BLaER1 (cell line): ENCODE measurements around the gene FUBP1.

Source experiments
- H3K27ac ChIP-seq: shearing (Covaris generic); formaldehyde crosslinking; 2 replicates; pipeline ENCODE4 v1.8.1; 2022
- H3K27me3 ChIP-seq: shearing (Covaris generic); formaldehyde crosslinking; 2 replicates; pipeline ENCODE4 v1.8.1; 2022
- H3K36me3 ChIP-seq: shearing (Covaris generic); formaldehyde crosslinking; 2 replicates; pipeline ENCODE4 v1.8.1; 2022
- H3K4me1 ChIP-seq: shearing (Covaris generic); formaldehyde crosslinking; 2 replicates; pipeline ENCODE4 v1.8.1; 2022
- H3K4me2 ChIP-seq: shearing (Covaris generic); formaldehyde crosslinking; 2 replicates; pipeline ENCODE4 v1.8.1; 2022
- H3K4me3 ChIP-seq: shearing (Covaris generic); formaldehyde crosslinking; 2 replicates; pipeline ENCODE4 v1.8.1; 2022
- H3K9ac ChIP-seq: shearing (Covaris generic); formaldehyde crosslinking; 2 replicates; pipeline ENCODE4 v1.8.1; 2022
- H3K9me3 ChIP-seq: shearing (Covaris generic); formaldehyde crosslinking; 2 replicates; pipeline ENCODE4 v1.8.1; 2022
- H4K20me1 ChIP-seq: shearing (Covaris generic); formaldehyde crosslinking; 2 replicates; pipeline ENCODE4 v1.8.1; 2022
- Cebpa-rat ChIP-seq: shearing (Covaris generic); IDR thresholded peaks from 2 replicates; pipeline ENCODE4 v1.8.1; 2022

FUBP1 gene

DNA sequence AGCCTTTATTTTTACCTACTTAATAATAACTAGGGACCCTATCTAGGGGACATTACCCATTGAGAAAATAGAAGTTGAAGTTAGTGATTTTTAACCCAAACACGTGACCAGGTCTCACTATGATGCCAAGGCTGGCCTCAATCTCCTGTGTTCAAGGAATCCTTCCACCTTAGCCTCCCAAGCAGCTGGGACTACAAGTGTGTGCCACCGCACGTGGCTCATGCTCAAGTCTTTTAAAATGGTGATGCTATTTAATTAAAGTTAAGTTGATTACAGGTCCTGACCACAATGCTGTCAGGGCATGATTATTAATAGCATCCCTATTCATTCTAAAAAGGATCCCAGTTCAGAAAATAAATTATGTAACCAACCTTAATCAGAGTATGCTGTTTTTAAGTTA, 25.0 kb downstream of the FUBP1 start:
- no peaks in the 10 kb centered on the region for H3K27me3 ChIP-seq
- H3K36me3 ChIP-seq = peaks cover 92% of the 10 kb centered on the region
- no peak overlapping the region for H3K4me3 ChIP-seq
- H3K9me3 ChIP-seq = no peaks in the 10 kb centered on the region
- H3K4me1 ChIP-seq = peaks cover 43% of the 10 kb centered on the region
- peaks cover 100% of the 10 kb centered on the region for H4K20me1 ChIP-seq
- H3K9ac ChIP-seq = no peak overlapping the region
- no peak overlapping the region for H3K4me2 ChIP-seq
- TF ChIP-seq Cebpa-rat = no peak
- no peak overlapping the region for H3K27ac ChIP-seq

DNA sequence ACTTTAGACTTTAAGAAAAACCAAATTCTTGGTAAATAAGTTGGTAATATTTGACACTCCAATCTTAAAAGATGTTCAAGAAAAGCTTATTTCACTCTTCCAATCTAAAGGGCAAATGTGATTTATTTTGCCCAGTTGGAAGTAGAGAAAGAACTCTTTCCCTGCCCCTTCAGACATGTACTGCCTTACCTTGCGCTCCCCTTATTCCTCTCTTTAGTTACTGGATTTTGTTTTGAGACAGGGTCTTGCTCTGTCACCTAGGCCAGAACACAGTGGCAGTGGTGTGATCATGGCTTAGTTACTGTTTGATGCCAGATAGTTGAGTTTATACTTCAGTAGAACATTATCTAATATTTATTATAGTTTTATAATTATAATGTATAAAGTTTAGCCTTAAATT, 27.5 kb downstream of the FUBP1 start:
- Histone ChIP-seq H4K20me1 (peaks cover 100% of the 10 kb centered on the region), H3K27ac (no peak overlapping the region; the same call in 1 of the 2 replicates), H3K9me3 (no peaks in the 10 kb centered on the region), H3K4me2 (peak overlapping the region; percentile 66), H3K27me3 (no peaks in the 10 kb centered on the region), H3K9ac (no peak overlapping the region), H3K36me3 (peaks cover 92% of the 10 kb centered on the region), H3K4me1 (peaks cover 48% of the 10 kb centered on the region), H3K4me3 (no peak overlapping the region)
- no peak for TF ChIP-seq Cebpa-rat

DNA sequence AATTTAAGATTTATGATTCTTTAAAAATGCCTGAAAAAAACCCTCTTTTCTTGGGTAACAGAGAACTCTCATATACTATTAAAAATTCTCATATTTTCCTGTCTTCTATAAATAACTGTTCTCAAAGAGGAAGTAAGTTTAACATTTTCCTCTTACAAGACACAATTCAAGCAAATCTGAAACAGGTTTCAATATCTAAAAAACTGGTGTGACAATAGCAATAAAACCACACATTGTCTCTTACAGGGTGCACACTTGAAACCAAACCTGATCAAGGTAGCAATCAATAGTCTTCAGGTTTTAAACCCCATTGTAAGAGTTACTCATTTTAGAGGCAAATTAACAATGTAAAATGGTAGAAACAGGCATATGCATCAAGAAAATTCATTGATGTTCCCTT, 28.0 kb downstream of the FUBP1 start:
- no peaks in the 10 kb centered on the region for H3K27me3 ChIP-seq
- H3K27ac ChIP-seq = no peak overlapping the region
- peaks cover 90% of the 10 kb centered on the region for H3K36me3 ChIP-seq
- peak overlapping the region; percentile 66 for H3K4me2 ChIP-seq
- H3K4me1 ChIP-seq = peaks cover 48% of the 10 kb centered on the region
- no peaks in the 10 kb centered on the region for H3K9me3 ChIP-seq
- TF ChIP-seq Cebpa-rat = no peak
- H3K4me3 ChIP-seq = no peak overlapping the region
- H3K9ac ChIP-seq = 0 out of 2 replicates have a peak overlapping the region, but pooled peaks have one; percentile 1
- H4K20me1 ChIP-seq = peaks cover 99% of the 10 kb centered on the region

GRCh38 chr1:77948841-77949424, 29.9 kb downstream of the FUBP1 start:
- Histone ChIP-seq H3K9me3 (no peaks in the 10 kb centered on the region), H3K4me2 (peak overlapping the region; percentile 66), H3K9ac (no peak overlapping the region), H3K4me3 (no peak overlapping the region), H3K36me3 (peaks cover 87% of the 10 kb centered on the region), H3K27ac (no peak overlapping the region), H3K4me1 (peaks cover 48% of the 10 kb centered on the region), H3K27me3 (no peaks in the 10 kb centered on the region), H4K20me1 (peaks cover 85% of the 10 kb centered on the region)
- no peak for TF ChIP-seq Cebpa-rat

- Histone ChIP-seq H3K4me1 (peaks cover 19% of the 10 kb centered on the region), H3K36me3 (peaks cover 84% of the 10 kb centered on the region), H3K27me3 (no peaks in the 10 kb centered on the region), H3K4me3 (no peak overlapping the region), H4K20me1 (peaks cover 50% of the 10 kb centered on the region), H3K4me2 (no peak overlapping the region), H3K27ac (no peak overlapping the region), H3K9me3 (no peaks in the 10 kb centered on the region), H3K9ac (no peak overlapping the region)
- no peak for TF ChIP-seq Cebpa-rat
These were observed 33.5 kb downstream of the FUBP1 start for GRCh38 chr1:77945345-77945744.

- TF ChIP-seq Cebpa-rat = no peak
These were observed 36.3 kb downstream of the FUBP1 start for GRCh38 chr1:77942400-77943140.

DNA sequence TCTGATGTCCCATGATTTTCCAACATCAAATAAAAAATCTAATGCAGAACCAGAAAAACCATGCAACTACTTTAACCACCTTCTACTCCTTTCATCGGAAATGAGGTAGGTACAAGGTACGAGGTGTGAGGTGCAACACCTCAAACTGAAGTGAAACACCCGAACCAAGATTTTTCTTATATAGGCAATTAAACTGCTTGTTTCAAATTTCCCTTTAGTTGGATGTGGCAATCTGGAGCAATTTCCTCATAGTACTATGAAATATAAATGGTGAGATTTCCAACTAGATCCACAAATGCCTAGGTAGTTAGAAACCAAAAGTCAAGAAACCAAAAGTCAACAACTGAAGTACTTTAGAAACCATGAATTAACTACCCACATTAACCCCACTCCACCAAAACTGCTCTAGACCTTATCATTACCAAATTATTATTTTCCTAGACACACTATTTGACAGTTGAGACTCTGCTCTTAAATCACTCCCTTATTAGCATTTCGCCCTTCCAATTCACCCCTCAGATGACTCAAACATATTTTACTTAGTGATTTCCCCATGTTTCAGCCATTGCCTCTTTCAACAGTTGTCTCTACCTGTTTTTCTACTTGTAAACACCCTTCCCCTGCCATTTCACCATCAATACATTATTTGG, 37.8 kb downstream of the FUBP1 start:
- no peak overlapping the region for H3K4me2 ChIP-seq
- peaks cover 53% of the 10 kb centered on the region for H3K36me3 ChIP-seq
- H3K27me3 ChIP-seq = no peaks in the 10 kb centered on the region
- H4K20me1 ChIP-seq = peaks cover 7% of the 10 kb centered on the region; the same call in 1 of the 2 replicates
- no peak overlapping the region for H3K9ac ChIP-seq
- H3K9me3 ChIP-seq = no peaks in the 10 kb centered on the region
- TF ChIP-seq Cebpa-rat = no peak
- no peak overlapping the region for H3K4me3 ChIP-seq
- H3K4me1 ChIP-seq = no peaks in the 10 kb centered on the region
- H3K27ac ChIP-seq = no peak overlapping the region

More at GRCh38 chr1:77942400-77943140, 36.3 kb downstream of the FUBP1 start:
- Histone ChIP-seq H3K27ac (no peak overlapping the region), H3K9me3 (no peaks in the 10 kb centered on the region), H3K4me3 (no peak overlapping the region), H4K20me1 (peaks cover 22% of the 10 kb centered on the region), H3K9ac (no peak overlapping the region), H3K36me3 (peaks cover 68% of the 10 kb centered on the region), H3K4me1 (no peaks in the 10 kb centered on the region), H3K27me3 (no peaks in the 10 kb centered on the region), H3K4me2 (no peak overlapping the region)

GRCh38 chr1:77938651-77939050, 40.2 kb downstream of the FUBP1 start:
- no peak overlapping the region for H3K9ac ChIP-seq
- H3K4me2 ChIP-seq = no peak overlapping the region
- H3K4me3 ChIP-seq = no peak overlapping the region
- peaks cover 35% of the 10 kb centered on the region; the same call in 1 of the 2 replicates for H3K36me3 ChIP-seq
- H4K20me1 ChIP-seq = no peaks in the 10 kb centered on the region
- no peaks in the 10 kb centered on the region for H3K9me3 ChIP-seq
- H3K27ac ChIP-seq = no peak overlapping the region
- no peaks in the 10 kb centered on the region for H3K4me1 ChIP-seq
- TF ChIP-seq Cebpa-rat = no peak
- no peaks in the 10 kb centered on the region for H3K27me3 ChIP-seq

DNA sequence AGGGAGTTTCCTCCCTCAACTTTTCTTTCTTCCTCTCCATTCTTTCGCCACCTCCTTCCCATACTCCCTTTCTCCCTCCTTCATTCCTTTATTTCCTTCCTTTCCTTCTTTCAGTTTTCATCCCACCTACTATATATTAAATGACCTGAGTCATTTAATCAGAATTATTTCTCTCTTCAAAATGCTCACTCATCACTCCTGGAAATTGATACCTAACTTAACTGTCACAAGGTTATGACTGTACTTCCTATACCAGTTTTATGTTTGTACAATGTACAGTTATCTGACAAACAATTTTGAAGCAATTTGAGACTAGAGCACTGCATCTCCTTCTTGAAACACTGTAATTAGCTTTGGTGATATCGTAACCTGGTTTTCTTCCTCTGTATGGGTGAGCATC, 49.1 kb downstream of the FUBP1 start:
- Histone ChIP-seq H3K4me3 (no peak overlapping the region), H3K9me3 (no peaks in the 10 kb centered on the region), H3K4me2 (no peak overlapping the region), H4K20me1 (no peaks in the 10 kb centered on the region), H3K27ac (no peak overlapping the region), H3K4me1 (no peaks in the 10 kb centered on the region), H3K36me3 (no peaks in the 10 kb centered on the region), H3K27me3 (no peaks in the 10 kb centered on the region), H3K9ac (no peak overlapping the region)
- no peak for TF ChIP-seq Cebpa-rat

- Histone ChIP-seq H3K36me3 (no peaks in the 10 kb centered on the region), H3K4me1 (no peaks in the 10 kb centered on the region), H3K27me3 (no peaks in the 10 kb centered on the region), H3K9ac (peak overlapping the region; percentile 69; the same call in 1 of the 2 replicates), H4K20me1 (no peaks in the 10 kb centered on the region), H3K4me2 (peak overlapping the region; percentile 61), H3K4me3 (peak overlapping the region; percentile 61; the same call in 1 of the 2 replicates), H3K9me3 (no peaks in the 10 kb centered on the region), H3K27ac (peak overlapping the region; percentile 70)
- TF ChIP-seq Cebpa-rat = no peak
These were observed 51.5 kb downstream of the FUBP1 start for GRCh38 chr1:77927414-77927813.
